ENCODE results near the gene AMZ2.
A peak's percentile ranks its signal among the peaks of the same experiment; 100 is the strongest.
"Not testable (repeated sequence)": the region's sequence is repeated elsewhere in the genome, so short reads cannot be mapped to it uniquely, and the experiment has no call there.

The AMZ2 gene

DNA sequence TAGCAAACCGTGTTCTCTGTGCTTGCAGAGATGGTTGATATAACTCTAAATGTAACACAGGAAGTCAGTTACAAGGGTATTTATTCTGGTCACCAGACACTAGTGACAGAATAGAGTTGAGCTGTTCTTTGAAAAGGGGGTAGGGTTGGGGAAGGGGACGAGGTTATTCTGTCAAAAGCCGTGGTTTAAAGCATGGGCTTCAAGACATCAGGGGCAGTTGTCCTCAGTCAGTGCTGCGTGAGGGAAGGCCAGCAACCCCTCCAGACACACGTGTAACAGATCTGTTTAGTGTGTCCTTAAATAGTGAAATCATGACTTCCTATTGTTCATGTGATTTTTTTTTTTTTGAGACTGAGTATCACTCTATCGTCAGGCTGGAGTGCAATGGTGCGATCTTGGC lies 5.6 kb downstream of the AMZ2 start:
- FAIRE-seq, result not testable (repeated sequence)

DNA sequence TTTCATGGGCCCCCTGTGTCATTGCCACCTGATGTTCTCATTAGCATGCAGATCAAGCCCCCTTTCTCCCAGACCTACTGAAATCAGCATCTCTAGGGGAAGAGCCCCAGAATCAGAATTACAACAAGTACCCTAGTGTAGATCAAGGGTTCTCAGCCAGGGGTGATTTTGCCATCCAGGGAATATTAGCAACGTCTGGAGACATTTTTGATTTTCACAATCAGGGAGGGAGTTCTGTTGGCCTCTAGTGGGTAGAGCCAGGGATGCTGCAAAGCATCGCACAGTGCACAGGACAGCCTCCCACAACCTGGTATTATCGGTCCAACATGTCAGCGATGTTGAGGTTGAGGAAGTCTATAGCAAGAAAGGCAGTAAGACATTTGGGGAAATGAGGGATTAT lies 7.3 kb downstream of the AMZ2 start:
- FAIRE-seq, result no peak

DNA sequence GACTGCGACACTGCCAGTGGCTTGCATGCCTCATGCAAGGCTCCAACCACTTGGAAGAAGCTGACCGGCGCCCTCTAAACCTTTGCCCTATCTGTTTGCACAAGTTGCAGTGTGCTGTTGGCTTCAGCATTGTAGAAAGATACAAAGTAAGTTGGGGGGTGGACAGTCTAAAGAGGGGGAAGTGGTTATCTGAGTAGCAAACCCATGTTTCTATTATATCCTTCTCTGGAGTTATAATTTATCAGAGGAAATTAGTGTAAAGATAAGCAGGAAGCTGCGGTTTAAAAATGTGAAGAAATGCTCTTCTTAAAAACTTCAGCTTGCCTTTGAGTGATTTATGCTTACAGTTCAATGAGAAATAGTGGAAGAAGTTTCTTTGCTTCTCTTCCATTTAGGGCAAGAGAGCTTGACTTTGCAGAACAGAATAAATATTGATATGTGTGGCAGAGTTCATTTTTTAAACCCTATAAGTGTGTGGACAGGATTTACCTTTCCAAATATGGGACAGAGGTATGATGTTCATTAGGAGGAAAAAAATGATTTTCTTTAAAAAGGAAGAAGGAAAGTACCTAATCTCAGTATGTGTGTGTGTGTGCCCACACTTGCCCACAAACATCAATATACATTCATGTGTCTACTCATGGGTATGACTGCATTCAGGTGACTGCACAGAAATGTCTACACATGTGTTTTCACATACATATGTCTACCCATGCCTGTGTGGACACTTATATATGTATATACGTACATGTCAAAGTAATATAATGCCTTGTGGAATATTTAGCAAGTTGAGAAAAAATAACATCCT lies 8.1 kb downstream of the AMZ2 start:
- no peak for FAIRE-seq

GRCh38 chr17:68256701-68257100 lies 8.9 kb downstream of the AMZ2 start:
- not testable (repeated sequence) for FAIRE-seq

DNA sequence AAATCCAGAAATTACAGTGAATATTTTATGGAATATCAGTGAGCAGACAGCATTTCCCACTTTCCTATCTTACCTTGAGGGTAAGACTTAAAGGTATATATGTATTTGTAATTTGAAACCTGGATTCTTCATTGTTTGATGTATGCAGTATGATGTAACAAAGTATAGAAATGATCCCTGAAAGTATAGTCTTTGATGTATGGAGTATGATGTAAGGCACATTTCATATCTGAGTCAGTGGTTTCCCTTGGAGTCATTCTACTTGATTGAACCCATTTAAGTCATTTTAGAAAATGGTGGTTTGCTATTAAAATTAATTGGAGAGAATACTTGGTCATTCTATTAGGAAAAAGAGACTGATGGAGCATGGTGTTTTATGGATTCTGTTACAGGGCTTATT lies 10.1 kb downstream of the AMZ2 start:
- FAIRE-seq, result no peak

GRCh38 chr17:68258890-68259647 lies 11.2 kb downstream of the AMZ2 start:
- FAIRE-seq, result not testable (repeated sequence)

DNA sequence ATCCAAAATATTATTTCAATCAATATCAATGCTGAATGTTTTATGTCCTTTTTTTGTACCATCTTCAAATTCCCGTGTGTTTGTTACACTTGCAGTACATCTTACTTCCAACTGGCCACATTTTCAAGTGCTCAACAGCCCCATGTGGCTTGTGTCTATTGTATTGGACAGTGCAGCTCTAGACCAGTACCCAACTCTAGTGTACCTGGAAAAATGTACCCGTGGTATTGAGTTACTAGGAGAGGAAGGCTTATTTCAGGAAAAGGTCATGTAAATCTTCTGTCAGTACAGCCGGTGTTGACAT lies 11.8 kb downstream of the AMZ2 start:
- not testable (repeated sequence) for FAIRE-seq

DNA sequence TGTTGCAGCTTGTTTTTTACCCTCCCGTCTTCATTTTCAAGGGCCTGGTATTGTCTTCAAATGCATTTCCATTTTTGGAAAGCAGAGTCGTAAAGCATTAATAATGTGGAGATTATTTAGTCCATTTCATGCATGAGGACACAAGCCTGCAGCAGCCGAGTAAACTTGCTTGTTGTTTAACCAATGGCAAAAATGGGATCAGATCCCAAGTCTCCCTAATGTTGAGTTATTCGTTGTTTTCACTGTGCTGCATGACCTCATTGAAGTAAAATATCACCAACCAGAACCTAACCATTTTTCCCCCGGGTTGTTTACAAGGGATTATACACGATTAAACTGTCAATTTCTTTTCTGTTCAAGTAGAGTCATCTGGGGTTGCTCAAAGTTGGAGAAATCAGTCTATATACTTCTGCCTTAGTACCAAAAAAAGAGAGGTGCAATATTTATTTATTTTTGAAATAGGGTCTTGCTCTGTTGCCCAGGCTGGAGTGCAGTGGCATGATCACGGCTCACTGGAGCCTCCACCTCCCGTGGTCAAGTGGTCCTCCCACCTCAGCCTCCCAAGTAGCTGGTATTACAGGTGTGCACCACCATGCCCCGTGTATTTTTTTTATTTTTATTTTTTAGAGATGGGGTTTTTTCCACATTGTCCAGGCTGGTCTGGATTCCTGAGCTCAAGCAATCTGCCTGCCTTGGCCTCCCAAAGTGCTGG lies 12.4 kb downstream of the AMZ2 start:
- FAIRE-seq, result no peak

- not testable (repeated sequence) for FAIRE-seq
These were observed 14.6 kb downstream of the AMZ2 start for GRCh38 chr17:68262467-68262866.

GRCh38 chr17:68263101-68263681 lies 15.3 kb downstream of the AMZ2 start:
- FAIRE-seq, result peak; percentile 85

DNA sequence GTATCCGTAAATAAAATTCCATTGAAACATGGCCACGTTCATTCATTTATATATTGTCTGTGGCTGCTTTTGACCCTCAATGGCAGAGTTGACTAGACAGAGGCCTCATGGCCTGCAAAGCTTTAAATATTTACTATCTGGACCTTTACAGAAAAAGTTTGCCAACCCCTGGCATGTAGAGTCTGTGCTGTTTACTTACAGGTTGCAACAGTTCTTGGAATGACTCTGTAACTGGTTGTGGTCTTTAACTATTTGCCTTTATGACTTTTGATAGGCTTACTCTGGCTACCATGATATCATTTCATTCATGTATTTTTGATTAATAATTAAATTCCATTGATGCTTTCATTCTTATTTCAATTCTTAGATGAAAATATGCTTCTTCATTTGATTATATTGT lies 18.0 kb downstream of the AMZ2 start:
- FAIRE-seq, result not testable (repeated sequence)

GRCh38 chr17:68273722-68274121 lies 25.9 kb downstream of the AMZ2 start:
- FAIRE-seq, result no peak

- not testable (repeated sequence) for FAIRE-seq
These were observed 28.5 kb downstream of the AMZ2 start for GRCh38 chr17:68276339-68276738.

DNA sequence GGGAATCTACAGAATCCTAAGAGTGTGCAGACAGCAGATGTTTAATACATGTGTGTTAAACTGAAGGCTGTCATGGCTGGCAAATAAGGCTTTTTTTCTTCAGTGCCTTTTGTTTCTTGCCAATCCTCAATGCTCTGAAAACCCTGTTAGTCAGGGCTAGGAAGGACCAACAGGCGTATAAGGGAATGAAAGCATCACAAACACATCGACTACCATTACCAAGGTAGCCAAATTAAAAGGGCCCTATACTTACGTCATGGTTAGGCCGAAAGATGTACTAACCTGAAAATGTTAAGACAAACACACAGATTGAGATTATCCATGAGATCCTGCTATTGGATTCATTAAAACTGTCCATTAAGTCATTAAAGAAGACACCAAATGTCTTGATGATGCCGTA lies 30.0 kb downstream of the AMZ2 start:
- no peak for FAIRE-seq

- FAIRE-seq, result not testable (repeated sequence)
These were observed 34.1 kb downstream of the AMZ2 start for GRCh38 chr17:68281965-68282364.

DNA sequence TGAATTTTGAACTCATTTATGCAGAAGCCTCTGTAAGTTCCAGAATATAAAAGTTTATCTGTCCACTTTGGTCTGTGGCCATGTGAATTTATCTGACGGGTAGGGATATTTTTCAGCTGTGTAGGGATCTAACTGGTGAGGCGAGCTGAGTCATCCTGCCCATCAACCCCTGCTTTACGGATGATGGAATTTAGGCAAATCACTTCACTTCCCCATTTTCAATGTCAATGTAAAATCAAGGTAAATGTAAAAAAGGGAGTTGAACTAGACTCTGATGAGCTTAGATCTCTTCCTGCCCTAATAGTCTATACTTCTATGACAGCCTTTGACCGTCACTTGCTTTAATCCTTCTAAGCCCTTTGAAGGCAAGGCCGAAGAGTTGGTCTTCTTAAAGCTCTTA lies 40.5 kb downstream of the AMZ2 start:
- FAIRE-seq, result no peak

DNA sequence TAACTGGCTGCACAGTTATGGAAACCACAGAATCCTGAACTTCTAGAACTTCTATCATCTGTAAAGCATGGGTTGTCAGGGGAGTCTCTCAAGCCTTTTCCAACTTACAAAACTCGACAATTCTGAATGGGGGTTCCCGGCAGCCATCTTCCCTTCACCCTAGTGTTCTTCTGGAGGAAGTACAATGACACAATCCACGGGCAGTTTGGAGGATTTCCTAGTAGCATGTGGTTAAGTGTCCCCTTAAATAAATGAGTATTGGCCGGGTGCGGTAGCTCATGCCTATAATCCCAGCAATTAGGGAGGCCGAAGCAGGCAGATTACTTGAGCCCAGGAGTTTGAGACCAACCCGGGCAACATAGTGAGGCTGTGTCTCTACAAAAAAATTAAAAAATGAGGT lies 41.0 kb downstream of the AMZ2 start:
- no peak for FAIRE-seq

- no peak for FAIRE-seq
These were observed 41.6 kb downstream of the AMZ2 start for GRCh38 chr17:68289473-68289872.

- FAIRE-seq, result no peak
These were observed 42.1 kb downstream of the AMZ2 start for GRCh38 chr17:68289936-68290267.

GRCh38 chr17:68290268-68290954 lies 42.6 kb downstream of the AMZ2 start:
- FAIRE-seq, result no peak

DNA sequence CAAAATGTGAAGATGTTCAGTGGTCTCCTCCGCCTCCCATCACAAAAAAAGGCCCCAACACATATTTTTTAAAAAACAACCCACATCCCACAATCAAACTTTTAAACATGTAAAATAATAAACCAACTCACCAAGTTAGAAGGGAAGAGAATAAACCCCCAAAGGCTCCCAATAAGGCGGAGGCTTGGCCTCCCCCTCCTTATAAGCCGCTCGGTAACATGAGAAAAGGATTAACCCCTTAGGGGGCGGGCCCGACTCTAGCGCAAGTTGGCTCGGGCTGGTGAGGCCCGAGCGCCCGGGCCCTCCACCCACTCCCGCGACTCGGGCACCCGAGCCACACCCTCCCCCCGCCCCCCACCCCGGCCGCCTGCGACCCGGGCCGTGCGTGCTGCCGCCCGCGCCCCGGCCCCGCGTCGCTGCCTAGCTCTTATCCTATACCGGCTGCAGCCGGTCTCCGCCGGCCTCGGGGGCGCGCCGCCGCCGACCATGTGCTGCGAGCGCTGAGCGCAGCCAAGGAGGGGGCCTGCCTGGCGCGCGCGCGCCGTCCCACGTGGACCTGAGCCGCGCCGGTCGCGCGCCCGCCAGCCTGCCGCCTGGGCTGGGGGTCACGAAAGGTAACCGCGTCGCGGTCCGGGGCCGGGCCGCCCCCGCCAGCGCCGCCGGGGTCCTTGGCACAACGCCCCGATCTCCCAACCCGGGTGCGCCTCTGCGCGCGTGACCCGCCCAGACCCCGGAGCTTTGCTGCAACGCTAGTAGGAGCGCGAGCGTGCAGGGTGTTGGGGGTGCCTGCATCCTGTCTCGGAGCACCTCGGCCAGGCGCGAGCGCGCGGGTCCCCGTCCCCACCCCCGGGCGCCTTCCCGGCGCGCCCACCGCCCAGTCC lies 43.4 kb downstream of the AMZ2 start, which contains the start of the genes ARSG and SLC16A6:
Gene ARSG (plus strand): TSS at position 541 of the 881 bp plus-strand sequence. CDS start 15,999 bp downstream, outside the sequence.
Gene SLC16A6 (minus strand): TSS at position 173 of the 881 bp plus-strand sequence. CDS start 12,807 bp downstream, outside the sequence.
- FAIRE-seq, result no peak
